Ovary (tissue), 3 donors: ENCODE data around the gene GRIK1.

Source experiments
- CTCF ChIP-seq, 3 donors: fragments of 450-650 bp in 2 of 3; fragments of 200-600 bp in 1 of 3; IDR thresholded peaks; one replicate each; pipeline versions ENCODE4 v1.5.1 to v1.8.0; 2016 to 2022; ENCODE audit warnings: antibody characterized with exemption in 3 of 3, mild to moderate bottlenecking in 1 of 3
- POLR2A ChIP-seq: fragments of 450-650 bp; IDR thresholded peaks from one replicate; pipeline ENCODE4 v1.6.1; 2017; ENCODE audit warnings: antibody characterized with exemption, mild to moderate bottlenecking, moderate library complexity
- donor health status: DM: no; HTN: no; CAD: no.

- no peak for TF ChIP-seq CTCF (IDR thresholded peaks at IDR 0.05)
- no peak for TF ChIP-seq POLR2A
These were observed 311.9 kb downstream of the GRIK1 start for GRCh38 chr21:29627905-29628304.
